NB4 (cell line): ENCODE results near the gene IDUA.

Experiments
- DNase-seq: peaks from one replicate; pipeline ENCODE4 v3.0.0; 2010; ENCODE audit warnings: low read depth
- H3K4me3 ChIP-seq: one replicate; pipeline ENCODE4 v1.5.1; 2011; ENCODE audit warnings: mild to moderate bottlenecking, low read depth, low read length, moderate library complexity
- MAX ChIP-seq: IDR thresholded peaks from 2 replicates; pipeline ENCODE4 v1.6.1; 2011; ENCODE audit warnings: low read depth, low read length
- MYC ChIP-seq: IDR thresholded peaks from 2 replicates; pipeline ENCODE4 v1.6.1; 2011; ENCODE audit warnings: low read depth, low read length
- POLR2A ChIP-seq: IDR thresholded peaks from 2 replicates; pipeline ENCODE4 v1.6.1; 2011; ENCODE audit warnings: mild to moderate bottlenecking; ENCODE audit not compliant: insufficient read length; ENCODE audit errors: extremely low read depth
- TF ChIP-seq, protein P1 (sequence below): IDR thresholded peaks from one replicate; pipeline ENCODE4 v1.5.1; 2012; ENCODE audit warnings: low read depth, low read length

IDUA gene

GRCh38 chr4:1033840-1034551 is 47.2 kb downstream of the IDUA start:
- TF ChIP-seq, protein P1, sequence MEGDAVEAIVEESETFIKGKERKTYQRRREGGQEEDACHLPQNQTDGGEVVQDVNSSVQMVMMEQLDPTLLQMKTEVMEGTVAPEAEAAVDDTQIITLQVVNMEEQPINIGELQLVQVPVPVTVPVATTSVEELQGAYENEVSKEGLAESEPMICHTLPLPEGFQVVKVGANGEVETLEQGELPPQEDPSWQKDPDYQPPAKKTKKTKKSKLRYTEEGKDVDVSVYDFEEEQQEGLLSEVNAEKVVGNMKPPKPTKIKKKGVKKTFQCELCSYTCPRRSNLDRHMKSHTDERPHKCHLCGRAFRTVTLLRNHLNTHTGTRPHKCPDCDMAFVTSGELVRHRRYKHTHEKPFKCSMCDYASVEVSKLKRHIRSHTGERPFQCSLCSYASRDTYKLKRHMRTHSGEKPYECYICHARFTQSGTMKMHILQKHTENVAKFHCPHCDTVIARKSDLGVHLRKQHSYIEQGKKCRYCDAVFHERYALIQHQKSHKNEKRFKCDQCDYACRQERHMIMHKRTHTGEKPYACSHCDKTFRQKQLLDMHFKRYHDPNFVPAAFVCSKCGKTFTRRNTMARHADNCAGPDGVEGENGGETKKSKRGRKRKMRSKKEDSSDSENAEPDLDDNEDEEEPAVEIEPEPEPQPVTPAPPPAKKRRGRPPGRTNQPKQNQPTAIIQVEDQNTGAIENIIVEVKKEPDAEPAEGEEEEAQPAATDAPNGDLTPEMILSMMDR: no peak
- TF ChIP-seq MAX: no peak
- no peak for TF ChIP-seq MYC
- no peak for TF ChIP-seq POLR2A
- no peak overlapping the region for H3K4me3 ChIP-seq

DNA sequence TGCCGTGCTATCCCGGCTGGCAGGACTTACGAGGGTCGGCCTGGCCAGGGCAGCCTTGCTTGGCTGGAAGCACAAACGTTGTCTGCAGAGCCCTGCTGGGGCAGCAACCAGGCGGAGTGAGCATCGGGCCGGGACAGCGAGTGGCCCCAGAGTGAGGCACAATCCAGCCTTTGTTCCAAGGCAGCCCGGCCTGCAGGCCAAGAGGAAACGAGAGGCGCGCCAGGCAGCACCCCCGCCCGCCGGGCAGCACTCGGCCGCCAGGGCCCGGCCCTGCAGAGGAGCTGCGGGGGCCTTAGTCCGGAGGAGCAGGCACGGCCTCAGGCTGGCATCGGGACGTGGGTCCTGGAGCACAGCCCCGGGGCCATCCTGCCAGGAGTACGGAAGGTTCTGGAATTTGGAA is 48.7 kb downstream of the IDUA start:
- H3K4me3 ChIP-seq: no peak overlapping the region
- TF ChIP-seq, protein P1: no peak
- TF ChIP-seq MAX (no peak), POLR2A (no peak), MYC (no peak)
- no peak for DNase-seq

More at GRCh38 chr4:1033840-1034551, 47.2 kb downstream of the IDUA start:
- DNase-seq: no peak

GRCh38 chr4:1036095-1036494 is 49.3 kb downstream of the IDUA start:
- DNase-seq: no peak
- no peak overlapping the region for H3K4me3 ChIP-seq
- TF ChIP-seq POLR2A: no peak
- TF ChIP-seq MAX: no peak
- TF ChIP-seq MYC: no peak
- TF ChIP-seq, protein P1: no peak

GRCh38 chr4:1036976-1037810 is 50.3 kb downstream of the IDUA start:
- TF ChIP-seq POLR2A (no peak), MAX (no peak), MYC (no peak)
- TF ChIP-seq, protein P1: no peak
- no peak for DNase-seq
- no peak overlapping the region for H3K4me3 ChIP-seq

GRCh38 chr4:1038948-1039492 is 52.2 kb downstream of the IDUA start:
- TF ChIP-seq MYC: no peak
- TF ChIP-seq MAX: no peak
- no peak for TF ChIP-seq POLR2A
- TF ChIP-seq, protein P1: no peak
- H3K4me3 ChIP-seq: no peak overlapping the region
- no peak for DNase-seq
